Vagina (tissue), 2 donors: ENCODE data around the gene TRIM41.

Experiments
- CTCF ChIP-seq, 3 experiments: fragments of 450-650 bp in 2 of 3; fragments of 200-600 bp in 1 of 3; sonication (generic) in 1 of 3; IDR thresholded peaks; one replicate each; pipeline ENCODE4 v1.5.1; 2017 to 2019; ENCODE audit warnings: antibody characterized with exemption in 3 of 3, mild to moderate bottlenecking in 2 of 3, moderate library complexity in 2 of 3
- POLR2A ChIP-seq, 2 donors: fragments of 450-650 bp; IDR thresholded peaks; one replicate each; pipeline ENCODE4 v1.6.1; 2017; ENCODE audit warnings: antibody characterized with exemption in 2 of 2, mild to moderate bottlenecking in 2 of 2, moderate library complexity in 2 of 2

GRCh38 chr5:181188700-181189362 lies 34.2 kb upstream of the TRIM41 start:
- TF ChIP-seq CTCF (IDR thresholded peaks at IDR 0.05) (no peak), POLR2A (IDR thresholded peaks at IDR 0.05) (no peak)
